Subcutaneous abdominal adipose tissue (tissue), 5 donors: Measurements from ENCODE around the gene LRP1B.

ENCODE experiments used
- H3K27ac ChIP-seq: one replicate; pipeline ENCODE4 v1.7.0; 2013; ENCODE audit warnings: low read depth, mild to moderate bottlenecking, inconsistent platforms, low read length, moderate library complexity
- H3K27me3 ChIP-seq, 5 donors: one replicate each; pipeline ENCODE4 v1.7.0; 2013; ENCODE audit warnings: low read length in 5 of 5, inconsistent platforms in 1 of 5; ENCODE audit not compliant: control insufficient read depth in 5 of 5, insufficient read depth in 4 of 5
- H3K36me3 ChIP-seq, 5 donors: one replicate each; pipeline ENCODE4 v1.7.0; 2013; ENCODE audit warnings: low read length in 5 of 5; ENCODE audit not compliant: control insufficient read depth in 5 of 5, insufficient read depth in 5 of 5
- H3K4me1 ChIP-seq, 5 donors: one replicate each; pipeline ENCODE4 v1.7.0; 2013; ENCODE audit warnings: low read length in 5 of 5, mild to moderate bottlenecking in 3 of 5, moderate library complexity in 1 of 5; ENCODE audit not compliant: control insufficient read depth in 5 of 5, insufficient read depth in 5 of 5
- H3K4me3 ChIP-seq, 5 donors: one replicate each; pipeline ENCODE4 v1.7.0; 2013; ENCODE audit warnings: low read length in 5 of 5, low read depth in 1 of 5
- H3K9ac ChIP-seq, 5 donors: one replicate each; pipeline ENCODE4 v1.7.0; 2013; ENCODE audit warnings: low read length in 5 of 5, mild to moderate bottlenecking in 4 of 5, moderate library complexity in 3 of 5
- H3K9me3 ChIP-seq, 5 donors: one replicate each; pipeline ENCODE4 v1.7.0; 2013; ENCODE audit warnings: low read length in 5 of 5; ENCODE audit not compliant: control insufficient read depth in 5 of 5
- donor health status: healthy.
- donor health status: healthy.
- donor health status: healthy.
- donor health status: healthy.
- donor health status: healthy.

Gene LRP1B

DNA sequence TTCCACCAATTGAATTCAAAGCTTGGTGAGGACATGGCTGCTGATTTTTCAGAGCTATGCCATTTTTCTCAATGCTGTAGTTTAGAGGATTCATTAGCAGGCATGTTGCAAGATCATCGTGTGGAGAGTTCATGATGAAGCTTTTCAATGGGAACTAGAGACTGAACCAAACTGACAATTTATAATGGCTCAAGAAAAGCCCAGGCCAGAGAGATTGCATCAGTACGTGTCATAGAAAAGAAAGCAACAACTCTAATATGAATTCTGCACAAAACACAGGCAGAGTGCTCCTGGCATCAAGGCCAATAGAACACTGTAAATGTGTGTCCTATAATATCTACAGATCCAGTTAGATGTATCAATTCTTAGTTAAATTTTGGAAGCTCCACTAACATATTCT is 477.6 kb downstream of the LRP1B start:
- no peak overlapping the region for H3K27ac ChIP-seq
- H3K9ac ChIP-seq, result no peak overlapping the region
- no peaks in the 10 kb centered on the region for H3K9me3 ChIP-seq

DNA sequence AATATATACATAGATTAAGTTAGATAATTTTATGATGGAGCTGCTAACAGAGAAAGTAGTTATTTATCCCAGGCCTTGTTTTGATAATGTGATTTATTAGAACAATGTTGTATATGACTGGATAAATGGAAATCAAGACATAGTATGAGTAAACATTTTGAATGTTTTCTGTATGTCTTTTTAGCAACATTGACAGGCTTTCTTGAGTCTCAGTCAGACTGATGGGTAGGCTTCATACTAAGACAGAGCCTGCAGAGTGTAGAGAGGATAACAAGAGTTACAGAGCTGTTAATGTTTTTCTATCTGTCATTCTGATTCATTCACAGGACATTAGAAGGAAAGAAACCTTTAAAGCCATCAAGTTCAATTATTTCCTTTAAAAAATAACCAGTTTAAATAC is 478.5 kb downstream of the LRP1B start:
- no peak overlapping the region for H3K27ac ChIP-seq
- no peak overlapping the region for H3K9ac ChIP-seq
- no peaks in the 10 kb centered on the region for H3K4me1 ChIP-seq
- H3K36me3 ChIP-seq, result no peaks in the 10 kb centered on the region
- H3K4me3 ChIP-seq, result no peak overlapping the region
- no peaks in the 10 kb centered on the region for H3K9me3 ChIP-seq
- H3K27me3 ChIP-seq, result no peaks in the 10 kb centered on the region

More for the DNA sequence above, 477.6 kb downstream of the LRP1B start:
- no peaks in the 10 kb centered on the region for H3K27me3 ChIP-seq
- H3K4me1 ChIP-seq, result no peaks in the 10 kb centered on the region
- H3K36me3 ChIP-seq, result no peaks in the 10 kb centered on the region
- no peak overlapping the region for H3K4me3 ChIP-seq

DNA sequence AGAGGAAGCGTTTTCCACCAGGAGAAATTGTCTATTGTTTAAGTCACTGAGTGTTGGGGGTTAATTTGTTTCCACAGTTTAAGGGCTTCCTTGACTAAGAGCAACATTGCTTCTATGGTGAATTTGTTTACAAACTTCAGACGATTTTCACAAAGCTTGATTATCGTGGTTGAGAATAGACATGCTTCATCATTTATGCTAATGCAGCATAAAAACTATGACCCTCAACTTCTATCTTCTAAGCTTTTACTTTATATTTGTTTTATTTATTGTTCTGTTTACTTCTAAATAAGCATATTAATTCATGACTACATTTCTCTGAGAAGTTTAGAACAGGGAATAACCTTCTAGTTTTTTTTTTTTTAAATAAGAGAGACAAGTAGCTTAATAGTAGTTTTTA is 483.5 kb downstream of the LRP1B start:
- Histone ChIP-seq H3K36me3 (no peaks in the 10 kb centered on the region), H3K9ac (no peak overlapping the region), H3K4me3 (no peak overlapping the region), H3K27ac (no peak overlapping the region), H3K9me3 (no peaks in the 10 kb centered on the region), H3K4me1 (no peaks in the 10 kb centered on the region), H3K27me3 (no peaks in the 10 kb centered on the region)

DNA sequence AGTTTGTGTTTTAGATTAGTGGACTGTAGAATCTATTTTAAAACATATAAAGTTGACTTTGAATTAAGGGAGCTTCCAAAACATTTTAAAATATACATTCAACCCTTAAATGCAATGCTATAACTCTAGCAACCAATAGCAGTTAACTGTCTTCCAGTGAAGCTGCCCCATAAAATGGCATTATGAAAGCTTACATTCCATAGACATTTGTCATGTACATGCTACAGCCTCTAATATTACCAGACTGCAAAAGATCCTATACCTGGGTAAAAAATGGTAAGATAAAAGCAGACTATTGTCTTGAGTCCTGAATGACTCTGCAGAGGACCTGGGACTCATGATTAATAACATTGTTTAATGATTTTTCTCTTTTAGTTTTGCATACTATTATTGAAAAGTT is 489.4 kb downstream of the LRP1B start:
- Histone ChIP-seq H3K4me3 (no peak overlapping the region), H3K4me1 (no peaks in the 10 kb centered on the region), H3K27ac (no peak overlapping the region), H3K9me3 (no peaks in the 10 kb centered on the region), H3K36me3 (no peaks in the 10 kb centered on the region), H3K9ac (no peak overlapping the region), H3K27me3 (no peaks in the 10 kb centered on the region)

DNA sequence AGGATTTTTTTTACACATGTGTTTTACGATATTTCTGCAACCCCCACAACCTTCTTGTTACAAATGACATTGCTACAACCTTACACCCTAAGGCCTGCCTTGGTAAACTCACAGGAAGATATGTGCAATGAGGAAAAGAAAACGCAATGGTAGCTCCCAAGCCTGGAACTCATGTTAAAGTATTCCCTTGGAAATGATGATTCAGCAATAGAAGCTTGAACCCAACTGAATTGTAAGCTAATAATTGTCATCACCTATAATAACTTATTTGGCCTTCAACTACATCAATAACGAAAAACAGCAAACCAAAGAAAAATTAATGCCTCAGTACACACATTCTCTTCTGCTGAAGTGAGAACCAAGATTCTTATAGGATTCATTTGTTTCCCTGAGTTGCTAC is 491.0 kb downstream of the LRP1B start:
- Histone ChIP-seq H3K36me3 (no peaks in the 10 kb centered on the region), H3K4me3 (no peak overlapping the region), H3K9ac (no peak overlapping the region), H3K27me3 (no peaks in the 10 kb centered on the region), H3K9me3 (no peaks in the 10 kb centered on the region), H3K27ac (no peak overlapping the region), H3K4me1 (no peaks in the 10 kb centered on the region)

DNA sequence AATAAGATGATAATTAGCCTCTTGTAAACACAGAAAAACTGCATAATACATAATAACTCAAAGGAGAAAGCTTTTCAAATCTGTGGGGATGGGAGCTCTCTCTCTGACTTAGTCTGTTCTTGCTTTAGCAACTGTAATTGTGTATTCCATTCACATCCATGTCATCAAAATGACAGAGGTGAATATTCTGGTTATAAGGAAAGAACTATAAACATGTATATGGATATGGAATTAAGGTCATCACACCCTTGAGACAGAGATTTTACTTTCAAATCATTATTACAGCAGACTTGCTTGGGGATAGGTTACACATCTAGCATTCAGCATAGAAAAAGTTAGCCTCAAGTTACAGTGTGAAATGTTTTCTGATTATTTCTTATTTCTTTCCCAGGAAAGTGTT is 497.7 kb downstream of the LRP1B start:
- H3K4me3 ChIP-seq, result no peak overlapping the region
- H3K36me3 ChIP-seq, result no peaks in the 10 kb centered on the region
- H3K9ac ChIP-seq, result no peak overlapping the region
- H3K27me3 ChIP-seq, result no peaks in the 10 kb centered on the region
- no peak overlapping the region for H3K27ac ChIP-seq
- no peaks in the 10 kb centered on the region for H3K9me3 ChIP-seq
- no peaks in the 10 kb centered on the region for H3K4me1 ChIP-seq

DNA sequence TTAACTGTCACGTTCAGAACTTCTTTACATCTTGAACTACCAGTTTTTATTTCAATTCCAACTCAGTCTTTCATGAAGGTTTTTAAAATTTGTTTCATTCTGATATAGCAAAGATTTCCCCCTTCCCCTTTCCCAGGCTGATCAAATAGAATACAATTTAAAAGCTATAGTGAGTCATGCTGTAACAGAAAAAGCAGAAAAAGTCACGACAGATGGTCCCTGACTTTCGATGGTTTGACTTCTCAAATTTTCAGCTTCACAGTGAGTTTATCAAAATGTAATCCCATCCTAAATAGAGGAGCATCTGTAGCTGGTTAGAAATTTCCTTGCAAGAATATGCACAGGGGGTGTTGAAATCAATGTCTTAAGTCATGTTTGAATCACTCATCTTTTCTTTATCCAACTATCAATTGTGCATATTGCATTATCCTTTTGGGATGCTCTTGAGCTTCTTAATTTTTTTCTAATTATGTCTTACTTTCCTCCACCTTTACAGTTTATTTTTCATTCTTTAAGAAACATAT is 500.3 kb downstream of the LRP1B start:
- Histone ChIP-seq H3K27me3 (no peaks in the 10 kb centered on the region), H3K36me3 (no peaks in the 10 kb centered on the region), H3K4me1 (no peaks in the 10 kb centered on the region), H3K9me3 (no peaks in the 10 kb centered on the region), H3K9ac (no peak overlapping the region), H3K4me3 (no peak overlapping the region), H3K27ac (no peak overlapping the region)

DNA sequence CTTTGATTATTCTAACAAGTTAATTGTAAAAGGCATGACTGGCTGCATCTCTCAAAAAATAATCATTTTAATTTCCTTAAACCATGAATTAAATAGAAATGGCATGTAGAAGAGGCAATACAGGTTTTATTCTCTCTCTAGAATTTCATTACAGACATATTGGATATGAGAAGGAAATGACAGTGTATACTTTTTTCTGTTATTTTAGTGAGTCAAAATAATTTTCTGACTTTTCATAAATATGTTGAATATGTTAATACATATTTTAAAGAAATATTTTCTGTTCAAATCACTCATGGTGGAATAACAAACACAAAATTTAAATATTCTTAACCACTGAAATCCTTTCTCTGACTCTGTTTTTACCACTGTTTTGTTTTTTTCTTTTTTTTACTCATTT is 510.4 kb downstream of the LRP1B start:
- H3K36me3 ChIP-seq, result no peaks in the 10 kb centered on the region
- no peaks in the 10 kb centered on the region for H3K27me3 ChIP-seq
- no peak overlapping the region for H3K27ac ChIP-seq
- H3K9me3 ChIP-seq, result no peaks in the 10 kb centered on the region
- H3K4me3 ChIP-seq, result no peak overlapping the region
- no peaks in the 10 kb centered on the region for H3K4me1 ChIP-seq
- H3K9ac ChIP-seq, result no peak overlapping the region

DNA sequence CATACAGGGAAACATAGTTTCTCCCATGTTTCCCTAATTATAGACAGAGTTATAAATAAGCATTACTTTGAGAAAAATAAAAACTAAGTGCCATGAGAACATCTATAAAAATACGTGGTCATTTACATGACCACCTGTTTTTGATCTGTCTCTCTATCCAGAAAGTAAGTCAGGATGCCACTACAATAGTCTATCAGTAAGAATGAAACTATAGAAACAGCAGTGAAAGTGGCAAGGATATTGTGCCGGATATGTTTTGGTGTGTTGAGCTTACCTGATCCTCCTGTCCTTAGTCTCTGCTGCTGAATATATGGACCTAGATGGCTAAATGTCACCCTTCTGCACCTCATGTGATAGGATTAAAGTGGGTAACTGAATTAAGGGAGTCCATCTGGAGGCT is 512.4 kb downstream of the LRP1B start:
- no peak overlapping the region for H3K4me3 ChIP-seq
- H3K9me3 ChIP-seq, result no peaks in the 10 kb centered on the region
- no peak overlapping the region for H3K27ac ChIP-seq
- no peaks in the 10 kb centered on the region for H3K27me3 ChIP-seq
- no peak overlapping the region for H3K9ac ChIP-seq
- H3K4me1 ChIP-seq, result no peaks in the 10 kb centered on the region
- no peaks in the 10 kb centered on the region for H3K36me3 ChIP-seq

DNA sequence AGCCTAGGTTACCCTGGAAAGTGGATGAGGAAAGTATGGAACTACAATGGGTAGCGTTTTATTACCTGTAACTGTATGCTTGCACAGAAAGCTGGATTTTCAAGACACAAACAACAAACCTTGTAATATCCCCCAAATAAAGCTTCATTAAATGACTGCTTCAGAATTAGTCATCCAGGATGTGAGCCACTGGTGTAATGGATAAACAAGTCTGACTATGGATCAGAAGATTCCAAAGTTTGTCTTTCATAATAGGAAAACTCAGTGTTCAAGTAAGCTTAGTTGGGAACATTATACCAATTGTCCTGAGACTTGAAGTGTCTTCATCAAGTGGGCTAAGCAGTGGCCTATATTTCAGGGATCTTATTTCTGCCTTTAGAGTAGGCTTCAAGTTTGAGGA is 518.8 kb downstream of the LRP1B start:
- Histone ChIP-seq H3K4me3 (no peak overlapping the region), H3K9me3 (no peaks in the 10 kb centered on the region), H3K4me1 (no peaks in the 10 kb centered on the region), H3K27me3 (no peaks in the 10 kb centered on the region), H3K27ac (no peak overlapping the region), H3K9ac (no peak overlapping the region), H3K36me3 (no peaks in the 10 kb centered on the region)

DNA sequence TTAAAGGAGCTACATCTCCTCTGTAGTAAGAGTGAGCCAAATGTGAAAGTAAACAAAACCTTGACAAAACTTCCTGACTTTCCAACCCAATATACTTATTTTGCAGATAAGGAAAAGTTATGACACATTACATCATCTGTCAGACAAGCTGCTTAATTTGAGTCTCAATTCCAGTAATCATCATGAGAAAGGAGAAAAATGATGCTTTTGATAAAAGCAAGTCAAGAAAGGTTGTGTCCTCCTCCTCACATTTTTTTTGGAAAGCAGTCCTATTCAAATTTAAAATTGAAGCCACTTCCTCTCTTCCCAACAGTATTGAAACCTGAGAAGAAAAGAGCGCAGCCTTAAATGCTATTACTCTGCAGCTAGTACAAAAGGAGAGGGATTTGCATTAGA is 519.6 kb downstream of the LRP1B start:
- no peak overlapping the region for H3K9ac ChIP-seq

More for the DNA sequence above, 519.6 kb downstream of the LRP1B start:
- Histone ChIP-seq H3K27ac (no peak overlapping the region), H3K36me3 (no peaks in the 10 kb centered on the region), H3K27me3 (no peaks in the 10 kb centered on the region), H3K4me1 (no peaks in the 10 kb centered on the region), H3K4me3 (no peak overlapping the region), H3K9me3 (no peaks in the 10 kb centered on the region)
